ENCODE results near the gene CARD10.

Gene CARD10

GRCh38 chr22:37516456-37516855 lies 2.8 kb downstream of the CARD10 start:
- Histone ChIP-seq H3K27me3 (ENCODE audit: insufficient read depth, poor library complexity, severe bottlenecking) (peaks cover 36% of the 10 kb centered on the region), H3K4me3 (replicated peaks; ENCODE audit: insufficient read depth, low read length) (no peak overlapping the region), H3K27ac (replicated peaks) (no peak overlapping the region)
- no peak for DNase-seq (ENCODE audit: low read depth in 1 of 2, low spot score in 1 of 2)
- TF ChIP-seq CTCF (IDR thresholded peaks at IDR 0.05; ENCODE audit: insufficient read depth, low read length) (no peak), REST (IDR thresholded peaks at IDR 0.05; ENCODE audit: insufficient replicate concordance, low read depth) (no peak), GABPA (IDR thresholded peaks at IDR 0.05; ENCODE audit: low read depth) (no peak)

GRCh38 chr22:37515901-37516300 lies 3.3 kb downstream of the CARD10 start:
- TF ChIP-seq SPI1 (IDR thresholded peaks at IDR 0.05; ENCODE audit: borderline replicate concordance, low read depth), result no peak
- DNase-seq (ENCODE audit: low read depth in 1 of 2, low spot score in 1 of 2), result no peak
- no peak overlapping the region for H3K27ac ChIP-seq (replicated peaks)
- peaks cover 32% of the 10 kb centered on the region for H3K27me3 ChIP-seq (ENCODE audit: insufficient read depth, poor library complexity, severe bottlenecking)
- H3K4me3 ChIP-seq (replicated peaks; ENCODE audit: insufficient read depth, low read length), result no peak overlapping the region

- no peak overlapping the region for H3K4me3 ChIP-seq (replicated peaks; ENCODE audit: insufficient read depth, low read length)
- DNase-seq (ENCODE audit: low read depth in 1 of 2, low spot score in 1 of 2), result no peak
- TF ChIP-seq REST (IDR thresholded peaks at IDR 0.05; ENCODE audit: insufficient replicate concordance, low read depth) (no peak), POLR2AphosphoS5 (IDR thresholded peaks at IDR 0.05; ENCODE audit: low read depth) (no peak), GABPA (IDR thresholded peaks at IDR 0.05; ENCODE audit: low read depth) (no peak), SPI1 (IDR thresholded peaks at IDR 0.05; ENCODE audit: borderline replicate concordance, low read depth) (no peak), CTCF (IDR thresholded peaks at IDR 0.05; ENCODE audit: insufficient read depth, low read length) (no peak)
- peaks cover 22% of the 10 kb centered on the region for H3K27me3 ChIP-seq (ENCODE audit: insufficient read depth, poor library complexity, severe bottlenecking)
- no peak overlapping the region for H3K27ac ChIP-seq (replicated peaks)
These were observed 4.6 kb downstream of the CARD10 start for GRCh38 chr22:37514526-37515051.

- no peak for DNase-seq (ENCODE audit: low read depth in 1 of 2, low spot score in 1 of 2)
- TF ChIP-seq SPI1 (IDR thresholded peaks at IDR 0.05; ENCODE audit: borderline replicate concordance, low read depth), result no peak
- no peak for TF ChIP-seq POLR2AphosphoS5 (IDR thresholded peaks at IDR 0.05; ENCODE audit: low read depth)
- no peak for TF ChIP-seq GABPA (IDR thresholded peaks at IDR 0.05; ENCODE audit: low read depth)
- TF ChIP-seq CTCF (IDR thresholded peaks at IDR 0.05; ENCODE audit: insufficient read depth, low read length), result no peak
- TF ChIP-seq REST (IDR thresholded peaks at IDR 0.05; ENCODE audit: insufficient replicate concordance, low read depth), result no peak
- Histone ChIP-seq H3K27me3 (ENCODE audit: insufficient read depth, poor library complexity, severe bottlenecking) (peaks cover 4% of the 10 kb centered on the region), H3K27ac (replicated peaks) (no peak overlapping the region), H3K4me3 (replicated peaks; ENCODE audit: insufficient read depth, low read length) (no peak overlapping the region)
These were observed 7.7 kb downstream of the CARD10 start for GRCh38 chr22:37511395-37512104.
